Measurements from ENCODE around the gene DPP4.

The DPP4 gene

GRCh38 chr2:161987311-161987710 is 86.7 kb downstream of the DPP4 start:
- Histone ChIP-seq H3K27ac (ENCODE audit: extremely low read depth, low read depth, low read length) (no peak overlapping the region), H3K4me1 (ENCODE audit: control insufficient read depth, insufficient read depth, low read length) (no peaks in the 10 kb centered on the region), H3K4me3 (ENCODE audit: low read depth, low read length) (no peak overlapping the region), H3K9me3 (ENCODE audit: control insufficient read depth, insufficient read depth, low read depth, low read length) (no peaks in the 10 kb centered on the region), H3K36me3 (ENCODE audit: control insufficient read depth in 2 of 2, insufficient read depth in 1 of 2, low read length in 2 of 2) (no peaks in the 10 kb centered on the region)
- TF ChIP-seq ZBTB11 (tag by site-specific recombination; conservative IDR thresholded peaks at IDR 0.05; ENCODE audit: low read depth) (no peak), ZNF529 (tag by site-specific recombination; IDR thresholded peaks at IDR 0.05; ENCODE audit: insufficient replicate concordance) (no peak), ZSCAN16 (tag by site-specific recombination; IDR thresholded peaks at IDR 0.05) (no peak), SCRT2 (tag by site-specific recombination; IDR thresholded peaks at IDR 0.05) (no peak), ZNF223 (tag by site-specific recombination; IDR thresholded peaks at IDR 0.05) (no peak)
- ChIA-PET CTCF (interaction anchor here (0.7 to 1.3 kb wide), 2 partner anchors 13 to 40 kb away, joined by 3 read pairs; no protein-coding TSS in a partner anchor), POLR2A (no interaction called here)

GRCh38 chr2:161983866-161984265 is 90.1 kb downstream of the DPP4 start:
- CTCF ChIA-PET = no interaction called here
- no peaks in the 10 kb centered on the region for H3K36me3 ChIP-seq (ENCODE audit: control insufficient read depth in 2 of 2, insufficient read depth in 1 of 2, low read length in 2 of 2)
- TF ChIP-seq ZBTB1 (tag by site-specific recombination; IDR thresholded peaks at IDR 0.05) (no peak), ZNF146 (tag by site-specific recombination; IDR thresholded peaks at IDR 0.05) (no peak), ZNF18 (tag by site-specific recombination; IDR thresholded peaks at IDR 0.05) (no peak), ZNF239 (tag by site-specific recombination; IDR thresholded peaks at IDR 0.05) (no peak), ZNF248 (tag by site-specific recombination; IDR thresholded peaks at IDR 0.05) (no peak), ELK4 (IDR thresholded peaks at IDR 0.05; ENCODE audit: borderline replicate concordance, low read depth, low read length) (no peak), ZNF292 (tag by site-specific recombination; IDR thresholded peaks at IDR 0.05; ENCODE audit: borderline replicate concordance, low read depth) (no peak), ZNF169 (tag by site-specific recombination; IDR thresholded peaks at IDR 0.05) (no peak), ZNF148 (tag by site-specific recombination; IDR thresholded peaks at IDR 0.05; ENCODE audit: borderline replicate concordance) (no peak), ZNF2 (tag by site-specific recombination; IDR thresholded peaks at IDR 0.05) (no peak), ZNF16 (tag by site-specific recombination; IDR thresholded peaks at IDR 0.05; ENCODE audit: low read depth) (no peak), SETDB1 (IDR thresholded peaks at IDR 0.05; ENCODE audit: insufficient read length, low read length) (no peak), ZEB2 (tag by site-specific recombination; IDR thresholded peaks at IDR 0.05) (no peak), ZNF701 (tag by site-specific recombination; IDR thresholded peaks at IDR 0.05) (no peak)
- no peak overlapping the region for H3K4me3 ChIP-seq (ENCODE audit: low read depth, low read length)
- POLR2A ChIA-PET = no interaction called here
- H3K27ac ChIP-seq (ENCODE audit: extremely low read depth, low read depth, low read length) = no peak overlapping the region
- H3K9me3 ChIP-seq (ENCODE audit: control insufficient read depth, insufficient read depth, low read depth, low read length) = no peaks in the 10 kb centered on the region
- no peaks in the 10 kb centered on the region for H3K4me1 ChIP-seq (ENCODE audit: control insufficient read depth, insufficient read depth, low read length)

Data from HEK293 (cell line).